Measurements from ENCODE around the gene CACNA1H. TPM values are rescaled to one million over a fixed set of nuclear protein-coding genes. Genes with fewer than 3 reads are reported as not detected.

Gene CACNA1H
- total and polyA plus RNA-seq, 2 of the 4 experiments (the other 2 are of a cell fraction): 1.6 to 5.8 TPM

GRCh38 chr16:1195393-1195666 is 42.4 kb downstream of the CACNA1H start (continued):
- no peak for TF ChIP-seq CEBPB (IDR thresholded peaks at IDR 0.05; ENCODE audit: low read depth, low read length)
- no peak for TF ChIP-seq FOS (IDR thresholded peaks at IDR 0.05; ENCODE audit: low read depth, low read length)

- Histone ChIP-seq H3K4me3 (ENCODE audit: insufficient read depth, low read depth, low read length) (no peak overlapping the region), H3K4ac (ENCODE audit: low read depth, low read length) (no peak overlapping the region), H3K14ac (replicated peaks; ENCODE audit: low read depth, low read length) (no peak overlapping the region), H2BK15ac (ENCODE audit: low read depth, low read length) (no peak overlapping the region), H3K18ac (ENCODE audit: low read depth, low read length) (no peak overlapping the region), H4K91ac (ENCODE audit: insufficient read depth, low read depth, low read length) (no peak overlapping the region), H3K27me3 (ENCODE audit: control insufficient read depth, insufficient read depth, low read length) (no peaks in the 10 kb centered on the region), H4K8ac (ENCODE audit: low read depth in 2 of 2, low read length in 2 of 2) (no peak overlapping the region), H2BK5ac (ENCODE audit: low read depth, low read length, poor library complexity, severe bottlenecking) (no peak overlapping the region), H4K5ac (ENCODE audit: low read depth, low read length) (no peak overlapping the region), H2AFZ (replicated peaks; ENCODE audit: low read length, poor library complexity) (no peak overlapping the region), H3K4me2 (ENCODE audit: low read depth, low read length) (no peak overlapping the region), H3K23ac (ENCODE audit: low read depth, low read length) (no peak overlapping the region), H4K20me1 (ENCODE audit: insufficient read depth, low read length) (peaks cover 14% of the 10 kb centered on the region), H3K27ac (ENCODE audit: insufficient read depth, low read length) (no peak overlapping the region), H2AK5ac (ENCODE audit: low read depth, low read length) (no peak overlapping the region), H3K36me3 (ENCODE audit: control insufficient read depth, insufficient read depth, low read length) (no peaks in the 10 kb centered on the region; the same call in 1 of the 2 replicates), H3K79me1 (ENCODE audit: low read depth in 1 of 2, low read length in 2 of 2) (no peaks in the 10 kb centered on the region), H2BK20ac (ENCODE audit: low read depth, low read length) (no peak overlapping the region), H2AK9ac (replicated peaks; ENCODE audit: low read depth, low read length, poor library complexity) (no peak overlapping the region), H3K9me3 (ENCODE audit: control insufficient read depth, insufficient read depth, low read length) (no peaks in the 10 kb centered on the region), H3K9me1 (ENCODE audit: insufficient read depth, low read length) (no peaks in the 10 kb centered on the region), H3K4me1 (ENCODE audit: control insufficient read depth, insufficient read depth, low read length) (no peaks in the 10 kb centered on the region), H3K9ac (ENCODE audit: low read depth, low read length) (no peak overlapping the region), H3K56ac (ENCODE audit: extremely low read depth, insufficient read depth, low read length) (no peak overlapping the region), H2BK120ac (ENCODE audit: low read depth, low read length) (no peak overlapping the region)
- BruUV-seq (replicated peaks): no TSS peak
- ATAC-seq (ENCODE audit: low read depth): no peak
- dilution Hi-C loops (cut with HindIII; ENCODE audit: low sequenced_read_pairs, unreplicated experiment) (no loop called here), in situ Hi-C loops (cut with MboI; ENCODE audit: low sequenced_read_pairs) (loop anchor here (5.0 kb wide), 1 partner anchor 84 kb away; no protein-coding TSS in a partner anchor), intact Hi-C loops (cut with micrococcal nuclease) (no loop called here)
- 78% methylated on average over 10 of the region's 11 CpGs; no CpG with 5 or more reads in 1 of the 2 experiments for WGBS, 2 experiments (ENCODE audit: extremely low coverage in 2 of 2, insufficient read length in 1 of 2)
- no peak for DNase-seq
- ChIA-PET CTCF (no interaction called here), POLR2A (ENCODE audit: unreplicated experiment) (no interaction called here)
- TF ChIP-seq USF2 (IDR thresholded peaks at IDR 0.05; ENCODE audit: low read depth, low read length) (no peak), RCOR1 (IDR thresholded peaks at IDR 0.05; ENCODE audit: insufficient replicate concordance, low read length) (no peak), CHD1 (IDR thresholded peaks at IDR 0.05; ENCODE audit: low read depth, low read length) (no peak), RAD21 (IDR thresholded peaks at IDR 0.05; ENCODE audit: low read length) (no peak), RFX5 (IDR thresholded peaks at IDR 0.05; ENCODE audit: low read depth, low read length) (no peak), NFE2L2 (IDR thresholded peaks at IDR 0.05; ENCODE audit: low read depth, low read length) (no peak), ELK1 (IDR thresholded peaks at IDR 0.05; ENCODE audit: borderline replicate concordance, low read depth, low read length) (no peak), MXI1 (IDR thresholded peaks at IDR 0.05; ENCODE audit: borderline replicate concordance, low read depth, low read length) (no peak), MAZ (IDR thresholded peaks at IDR 0.05; ENCODE audit: borderline replicate concordance, low read depth, low read length) (no peak), CTCF (conservative IDR thresholded peaks at IDR 0.05; ENCODE audit: low read depth, low read length) (no peak)
Measured at GRCh38 chr16:1196494-1196893, 43.6 kb downstream of the CACNA1H start.
